RWPE2 (cell line): Measurements from ENCODE around the gene HOXA10.

Experiments
- ATAC-seq: fragments of 200-7000 bp; cut with Tn5 transposase; 3 replicates; pipeline ENCODE4 v1.9.1; 2021; ENCODE audit warnings: low read depth
- DNase-seq: peaks from one replicate; pipeline ENCODE4 v3.0.0-alpha.2; 2020; ENCODE audit warnings: low spot score
- H3K27ac ChIP-seq: fragments of 450-650 bp; 2 replicates; pipeline ENCODE4 v1.5.1; 2017; ENCODE audit warnings: mild to moderate bottlenecking; ENCODE audit not compliant: poor library complexity, severe bottlenecking
- H3K27me3 ChIP-seq: fragments of 250-450 bp; sonication (Bioruptor Pico); 2 replicates; pipeline ENCODE4 v1.5.1; 2021; ENCODE audit warnings: mild to moderate bottlenecking, moderate library complexity; ENCODE audit not compliant: insufficient read depth, poor library complexity, severe bottlenecking
- H3K36me3 ChIP-seq: fragments of 250-450 bp; sonication (Bioruptor Pico); 2 replicates; pipeline ENCODE4 v1.5.1; 2020; ENCODE audit warnings: low read depth, mild to moderate bottlenecking, moderate library complexity
- H3K4me1 ChIP-seq: fragments of 250-450 bp; sonication (Bioruptor Pico); 2 replicates; pipeline ENCODE4 v1.5.1; 2021; ENCODE audit warnings: mild to moderate bottlenecking, moderate library complexity; ENCODE audit not compliant: insufficient read depth, poor library complexity, severe bottlenecking
- H3K4me3 ChIP-seq: fragments of 250-450 bp; sonication (Bioruptor Pico); 2 replicates; pipeline ENCODE4 v1.5.1; 2021; ENCODE audit warnings: mild to moderate bottlenecking, moderate library complexity; ENCODE audit not compliant: severe bottlenecking
- H3K9me3 ChIP-seq: fragments of 250-450 bp; sonication (Bioruptor Pico); 2 replicates; pipeline ENCODE4 v1.5.1; 2021; ENCODE audit warnings: mild to moderate bottlenecking, moderate library complexity; ENCODE audit not compliant: severe bottlenecking
- TF ChIP-seq, protein P1 (sequence below): fragments of 450-650 bp; IDR thresholded peaks from one replicate; pipeline ENCODE4 v1.5.1; 2017; ENCODE audit warnings: mild to moderate bottlenecking, moderate library complexity; ENCODE audit not compliant: poor library complexity, severe bottlenecking

HOXA10 gene

DNA sequence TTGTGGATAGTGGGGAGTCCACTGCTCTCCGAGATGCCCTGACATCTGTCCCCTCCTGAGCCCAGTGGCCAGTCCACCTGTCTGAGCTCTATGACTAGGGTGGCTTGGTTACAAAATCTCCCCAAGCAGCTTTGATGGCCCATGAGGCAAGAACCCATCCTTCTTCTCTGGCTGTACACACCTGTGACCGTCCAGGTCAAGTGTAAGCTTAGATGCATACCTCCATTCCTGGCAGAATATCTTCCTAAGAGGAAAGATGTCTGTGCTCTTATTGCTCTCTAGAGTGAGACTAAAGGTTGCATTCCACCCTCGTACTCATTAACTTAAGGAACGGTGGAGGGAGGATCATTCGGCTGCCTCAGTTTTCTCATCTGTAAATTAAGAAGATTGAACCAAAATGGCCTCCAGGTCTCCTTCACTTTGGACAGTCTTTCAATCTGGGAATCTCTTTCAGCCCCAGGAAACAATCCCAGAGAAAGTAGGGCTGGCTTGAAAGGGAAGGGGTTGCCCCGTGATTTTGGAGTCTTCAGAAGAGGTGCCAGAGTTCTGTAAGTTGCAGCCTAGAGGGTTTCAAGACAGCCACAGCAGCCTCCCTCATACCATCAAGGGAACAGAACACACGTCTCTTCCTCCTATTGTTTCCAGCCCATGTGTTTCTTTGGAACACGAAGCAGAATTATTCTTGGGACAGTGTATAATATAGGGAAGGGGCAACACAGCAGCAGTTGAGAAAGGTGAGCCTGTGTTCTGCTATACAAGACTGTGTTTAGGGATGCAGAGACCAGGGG, 49.0 kb downstream of the HOXA10 start:
- H3K4me3 ChIP-seq, result no peak overlapping the region
- H3K36me3 ChIP-seq, result no peaks in the 10 kb centered on the region
- H3K4me1 ChIP-seq, result no peaks in the 10 kb centered on the region
- H3K27me3 ChIP-seq, result no peaks in the 10 kb centered on the region
- no peaks in the 10 kb centered on the region for H3K9me3 ChIP-seq
- H3K27ac ChIP-seq, result no peak overlapping the region
- TF ChIP-seq, protein P1, sequence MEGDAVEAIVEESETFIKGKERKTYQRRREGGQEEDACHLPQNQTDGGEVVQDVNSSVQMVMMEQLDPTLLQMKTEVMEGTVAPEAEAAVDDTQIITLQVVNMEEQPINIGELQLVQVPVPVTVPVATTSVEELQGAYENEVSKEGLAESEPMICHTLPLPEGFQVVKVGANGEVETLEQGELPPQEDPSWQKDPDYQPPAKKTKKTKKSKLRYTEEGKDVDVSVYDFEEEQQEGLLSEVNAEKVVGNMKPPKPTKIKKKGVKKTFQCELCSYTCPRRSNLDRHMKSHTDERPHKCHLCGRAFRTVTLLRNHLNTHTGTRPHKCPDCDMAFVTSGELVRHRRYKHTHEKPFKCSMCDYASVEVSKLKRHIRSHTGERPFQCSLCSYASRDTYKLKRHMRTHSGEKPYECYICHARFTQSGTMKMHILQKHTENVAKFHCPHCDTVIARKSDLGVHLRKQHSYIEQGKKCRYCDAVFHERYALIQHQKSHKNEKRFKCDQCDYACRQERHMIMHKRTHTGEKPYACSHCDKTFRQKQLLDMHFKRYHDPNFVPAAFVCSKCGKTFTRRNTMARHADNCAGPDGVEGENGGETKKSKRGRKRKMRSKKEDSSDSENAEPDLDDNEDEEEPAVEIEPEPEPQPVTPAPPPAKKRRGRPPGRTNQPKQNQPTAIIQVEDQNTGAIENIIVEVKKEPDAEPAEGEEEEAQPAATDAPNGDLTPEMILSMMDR, result no peak
- DNase-seq (no peak), ATAC-seq (no peak)

DNA sequence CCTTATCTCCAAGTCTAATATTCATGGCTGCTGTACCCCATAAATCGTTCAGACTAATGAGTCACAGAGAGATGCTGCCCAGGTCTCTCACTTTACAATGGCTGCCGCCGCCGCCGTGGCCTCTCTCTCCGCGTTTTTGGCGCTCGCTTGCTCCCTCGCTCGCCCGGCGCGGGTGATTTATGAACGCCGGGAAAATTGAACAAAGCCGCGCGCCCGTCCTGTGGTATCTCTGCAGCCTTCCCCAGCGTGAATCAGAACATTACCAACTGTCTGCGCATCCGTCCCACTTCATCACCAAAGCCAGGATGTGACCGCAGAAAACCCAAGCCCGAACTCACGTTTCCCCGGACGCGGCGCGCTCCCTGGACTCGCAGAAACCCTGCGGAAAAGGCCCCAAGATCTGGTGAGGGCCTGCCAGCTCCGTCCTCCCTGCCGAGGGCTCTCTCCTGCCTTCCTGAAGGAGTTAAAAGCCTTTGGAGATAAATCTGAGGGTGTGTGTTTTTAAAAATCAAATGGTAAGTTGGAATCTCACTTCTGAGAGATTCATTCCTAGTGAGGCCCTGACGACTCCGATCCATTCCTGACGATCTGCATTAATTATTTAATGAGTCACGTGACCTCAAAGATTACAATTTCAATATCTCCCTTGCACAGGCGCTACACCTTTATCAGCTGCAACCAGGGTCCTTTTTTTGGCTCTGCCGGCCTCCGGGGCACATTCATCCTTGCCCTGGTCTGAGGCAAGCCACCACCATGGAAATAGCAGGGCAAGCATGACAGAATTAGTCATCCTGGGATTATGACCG, 49.8 kb downstream of the HOXA10 start:
- TF ChIP-seq, protein P1, result no peak
- peak; percentile 51 for DNase-seq
- Histone ChIP-seq H3K4me1 (no peaks in the 10 kb centered on the region), H3K27ac (no peak overlapping the region), H3K4me3 (no peak overlapping the region), H3K36me3 (no peaks in the 10 kb centered on the region), H3K27me3 (no peaks in the 10 kb centered on the region), H3K9me3 (no peaks in the 10 kb centered on the region)
- no peak for ATAC-seq

DNA sequence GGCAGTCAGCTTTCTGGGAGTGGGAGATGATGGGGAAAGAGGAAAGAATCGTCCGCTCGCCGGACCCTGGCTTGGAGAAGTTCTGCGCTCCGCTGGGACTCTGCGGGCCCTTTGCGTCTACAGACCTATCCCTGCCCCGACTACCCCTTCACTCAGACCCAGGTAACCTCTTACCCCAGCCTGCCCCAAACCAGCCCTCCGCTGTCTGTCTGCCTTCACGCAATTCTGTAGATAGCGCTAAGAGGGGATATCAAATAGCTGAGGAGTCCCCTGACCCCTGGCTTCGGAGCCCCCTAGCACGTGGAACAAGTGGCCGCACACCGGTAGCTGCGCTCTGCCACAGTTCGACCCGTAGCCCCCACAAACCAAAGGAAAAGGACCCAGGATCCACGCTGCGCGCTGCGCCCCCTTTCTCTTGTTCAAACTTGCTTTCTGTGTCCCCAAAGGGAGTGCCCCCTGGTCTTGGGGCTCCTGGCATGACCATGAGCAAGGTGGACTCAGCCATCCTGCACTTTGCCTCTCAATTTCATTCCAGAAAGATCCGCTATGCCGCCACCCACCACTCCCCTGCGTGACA, 50.6 kb downstream of the HOXA10 start:
- Histone ChIP-seq H3K4me1 (no peaks in the 10 kb centered on the region), H3K36me3 (no peaks in the 10 kb centered on the region), H3K4me3 (no peak overlapping the region), H3K27me3 (no peaks in the 10 kb centered on the region), H3K27ac (no peak overlapping the region), H3K9me3 (no peaks in the 10 kb centered on the region)
- TF ChIP-seq, protein P1, result no peak
- DNase-seq, result peak; percentile 45
- no peak for ATAC-seq

DNA sequence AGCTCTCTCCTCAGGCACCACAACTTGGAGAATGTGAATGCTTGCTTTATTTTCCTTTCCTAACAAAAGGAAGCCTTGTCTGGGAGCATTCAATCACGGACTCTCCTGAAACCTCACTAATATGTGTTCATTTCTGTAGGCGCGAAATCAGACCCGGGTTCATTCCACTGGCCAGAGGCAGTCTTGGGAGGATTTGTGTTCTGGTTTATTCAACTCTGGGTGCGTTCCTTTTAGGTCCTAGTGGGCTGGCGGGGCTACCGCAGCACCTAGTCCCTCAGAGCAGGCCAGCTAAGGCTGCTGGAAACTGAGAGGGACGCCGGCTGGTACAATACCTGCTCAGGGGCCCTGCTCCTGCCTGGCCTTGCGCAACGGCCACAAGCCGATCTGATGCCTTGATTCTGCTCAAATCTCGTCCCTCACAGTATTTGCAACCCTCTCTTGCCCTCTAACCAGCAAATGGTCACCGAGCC, 51.1 kb downstream of the HOXA10 start:
- Histone ChIP-seq H3K4me3 (no peak overlapping the region), H3K4me1 (no peaks in the 10 kb centered on the region)
- DNase-seq, result peak; percentile 47

More for the DNA sequence above, 51.1 kb downstream of the HOXA10 start:
- no peaks in the 10 kb centered on the region for H3K36me3 ChIP-seq
- no peaks in the 10 kb centered on the region for H3K9me3 ChIP-seq
- TF ChIP-seq, protein P1, result no peak
- no peak overlapping the region for H3K27ac ChIP-seq
- H3K27me3 ChIP-seq, result no peaks in the 10 kb centered on the region
- ATAC-seq, result no peak
